ENCODE data around the gene RGS16.

GRCh38 chr1:182552527-182552926 lies 51.7 kb downstream of the RGS16 start:
- TF ChIP-seq CTCF (IDR thresholded peaks at IDR 0.05) = no peak
- TF ChIP-seq POLR2A (IDR thresholded peaks at IDR 0.05) = no peak

All from Peyer's patch (tissue), 4 donors.